Muscle layer of colon (tissue), 2 donors: ENCODE results near the gene ABCA13.

ENCODE experiments used
- H3K27ac ChIP-seq: one replicate; pipeline ENCODE4 v1.7.0; 2013; ENCODE audit warnings: low read depth, mild to moderate bottlenecking, low read length, moderate library complexity
- H3K27me3 ChIP-seq, 2 donors: one replicate each; pipeline ENCODE4 v1.7.0; 2013; ENCODE audit warnings: low read length in 2 of 2, mild to moderate bottlenecking in 2 of 2; ENCODE audit not compliant: insufficient read depth in 2 of 2, control insufficient read depth in 1 of 2
- H3K36me3 ChIP-seq: one replicate; pipeline ENCODE4 v1.7.0; 2013; ENCODE audit warnings: mild to moderate bottlenecking, low read length; ENCODE audit not compliant: insufficient read depth
- H3K4me1 ChIP-seq: one replicate; pipeline ENCODE4 v1.7.0; 2013; ENCODE audit warnings: mild to moderate bottlenecking, low read length; ENCODE audit not compliant: insufficient read depth
- H3K4me3 ChIP-seq, 2 donors: one replicate each; pipeline ENCODE4 v1.7.0; 2013; ENCODE audit warnings: low read length in 2 of 2, low read depth in 1 of 2, mild to moderate bottlenecking in 1 of 2, moderate library complexity in 1 of 2
- H3K9ac ChIP-seq: one replicate; pipeline ENCODE4 v1.7.0; 2013; ENCODE audit warnings: low read length
- H3K9me3 ChIP-seq: one replicate; pipeline ENCODE4 v1.7.0; 2013; ENCODE audit warnings: mild to moderate bottlenecking, low read length
- donor health status: abdominal sarcoma.
- donor health status: Adenocarcinoma of cecum.

Gene ABCA13

DNA sequence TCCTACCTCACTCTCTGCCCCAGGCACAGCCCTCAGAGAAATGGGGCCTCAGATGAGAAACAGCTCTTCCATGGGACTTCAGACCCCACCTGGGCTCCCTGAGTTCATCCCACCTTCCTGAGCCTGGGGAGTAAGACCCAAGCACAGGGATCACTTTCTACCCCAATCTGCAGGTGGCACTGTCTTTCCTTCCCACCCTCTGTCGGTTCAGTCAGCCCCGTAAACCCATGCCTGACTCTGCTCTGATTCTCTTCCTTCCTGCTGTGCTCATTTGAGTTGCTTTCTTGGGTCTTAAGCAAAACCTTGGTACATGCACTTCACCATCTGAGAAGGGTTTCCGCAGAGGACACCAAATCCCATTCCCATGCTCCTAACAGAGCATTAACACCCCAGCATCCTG is 446.7 kb downstream of the ABCA13 start:
- no peaks in the 10 kb centered on the region for H3K36me3 ChIP-seq
- H3K4me3 ChIP-seq = no peak overlapping the region
- H3K4me1 ChIP-seq = no peaks in the 10 kb centered on the region
- H3K9ac ChIP-seq = no peak overlapping the region
- H3K27ac ChIP-seq = no peak overlapping the region
- no peaks in the 10 kb centered on the region for H3K9me3 ChIP-seq
- no peaks in the 10 kb centered on the region for H3K27me3 ChIP-seq

DNA sequence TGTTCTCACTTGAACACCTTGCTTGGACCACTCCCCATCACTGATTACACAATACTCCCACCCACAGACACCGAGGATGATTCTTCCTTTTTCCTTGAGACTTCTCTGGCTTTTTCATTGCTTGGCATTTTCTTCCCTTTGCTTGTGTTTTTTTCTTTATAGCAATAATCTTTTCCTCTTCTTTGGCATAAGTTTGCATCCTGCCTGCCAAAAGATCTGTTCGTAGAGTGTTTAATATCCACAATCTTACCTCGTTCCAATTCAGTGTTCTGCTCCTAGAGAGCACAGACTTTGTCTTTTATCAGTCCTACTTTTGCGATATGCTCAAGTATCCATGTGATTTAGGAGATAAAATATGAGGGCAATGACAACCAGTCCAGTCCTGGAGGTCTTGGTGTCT is 449.8 kb downstream of the ABCA13 start:
- Histone ChIP-seq H3K27me3 (no peaks in the 10 kb centered on the region), H3K4me3 (no peak overlapping the region), H3K36me3 (no peaks in the 10 kb centered on the region), H3K9ac (no peak overlapping the region), H3K4me1 (no peaks in the 10 kb centered on the region), H3K27ac (no peak overlapping the region), H3K9me3 (no peaks in the 10 kb centered on the region)

DNA sequence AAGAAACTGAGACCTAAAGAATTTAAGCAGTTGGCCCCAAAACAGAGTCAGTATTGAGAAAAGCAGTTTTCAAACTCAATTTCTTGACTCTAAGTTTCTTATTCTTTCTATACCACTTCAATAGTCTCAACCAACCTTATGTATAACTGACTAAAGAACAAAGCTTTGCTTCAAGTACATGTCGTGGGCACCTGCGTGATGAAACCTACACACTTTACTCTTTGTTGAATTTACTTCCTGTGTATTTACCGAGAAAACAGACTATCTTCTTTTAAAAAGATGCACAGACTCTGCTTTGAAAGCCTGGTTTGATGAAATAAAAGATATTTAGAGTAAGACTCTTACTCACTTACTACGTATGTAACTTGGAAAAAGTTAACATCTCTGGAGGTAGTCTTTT is 455.9 kb downstream of the ABCA13 start:
- Histone ChIP-seq H3K27ac (no peak overlapping the region), H3K4me3 (no peak overlapping the region), H3K9ac (no peak overlapping the region), H3K9me3 (no peaks in the 10 kb centered on the region), H3K27me3 (no peaks in the 10 kb centered on the region), H3K4me1 (no peaks in the 10 kb centered on the region), H3K36me3 (no peaks in the 10 kb centered on the region)

DNA sequence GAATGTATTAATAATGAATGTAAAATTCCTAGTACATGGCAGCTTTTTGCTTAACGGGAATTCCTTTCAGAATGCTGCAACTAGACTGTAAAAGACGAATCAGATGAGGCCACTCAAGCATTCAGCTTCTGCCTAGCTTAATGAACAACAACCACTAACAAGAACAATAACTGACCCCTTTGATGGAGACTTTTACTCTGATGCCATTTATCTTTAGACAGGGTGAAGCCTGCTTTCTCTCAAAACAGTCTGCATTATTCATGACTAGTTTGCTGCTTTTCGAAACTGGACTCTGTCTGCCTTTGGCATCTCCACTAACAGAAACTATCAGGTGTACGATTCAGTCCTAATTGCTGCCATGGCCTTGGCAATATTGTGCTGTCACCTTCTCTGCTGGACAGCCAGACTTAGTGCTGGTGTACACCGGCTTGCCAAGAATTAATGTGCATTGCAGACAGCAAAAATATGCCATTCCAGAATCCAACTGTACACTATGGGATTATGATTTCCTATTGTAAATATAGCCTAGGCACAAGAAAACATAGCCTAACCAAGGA is 457.6 kb downstream of the ABCA13 start:
- no peaks in the 10 kb centered on the region for H3K4me1 ChIP-seq
- H3K27ac ChIP-seq = no peak overlapping the region
- no peaks in the 10 kb centered on the region for H3K9me3 ChIP-seq
- H3K4me3 ChIP-seq = no peak overlapping the region
- H3K9ac ChIP-seq = no peak overlapping the region
- H3K36me3 ChIP-seq = no peaks in the 10 kb centered on the region
- no peaks in the 10 kb centered on the region for H3K27me3 ChIP-seq

DNA sequence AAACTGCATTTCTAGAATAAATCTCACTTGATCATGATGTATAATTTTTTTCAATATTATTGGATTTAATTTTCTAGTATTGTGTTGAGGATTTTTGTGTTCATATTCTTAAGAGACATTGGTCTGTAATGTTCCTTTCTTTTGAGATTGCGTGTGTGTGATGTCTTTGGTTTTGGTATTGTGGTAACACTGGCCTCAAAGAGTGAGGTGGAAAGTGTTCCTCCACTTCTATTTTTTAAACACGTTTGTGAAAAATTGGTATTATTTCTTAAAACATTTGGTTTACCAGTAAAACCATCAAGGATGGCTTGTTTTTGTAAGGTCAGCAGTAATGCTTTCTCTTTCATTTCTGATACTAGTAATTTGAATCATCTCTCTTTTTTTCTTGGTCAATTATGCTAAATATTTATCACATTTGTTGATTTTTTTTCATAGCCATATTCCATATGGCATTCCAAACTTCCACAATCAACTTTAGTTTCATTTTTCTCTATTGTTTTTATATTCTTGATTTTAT is 462.9 kb downstream of the ABCA13 start:
- no peak overlapping the region for H3K9ac ChIP-seq
- no peaks in the 10 kb centered on the region for H3K27me3 ChIP-seq
- H3K9me3 ChIP-seq = no peaks in the 10 kb centered on the region
- no peaks in the 10 kb centered on the region for H3K36me3 ChIP-seq
- no peak overlapping the region for H3K4me3 ChIP-seq
- no peaks in the 10 kb centered on the region for H3K4me1 ChIP-seq
- no peak overlapping the region for H3K27ac ChIP-seq

DNA sequence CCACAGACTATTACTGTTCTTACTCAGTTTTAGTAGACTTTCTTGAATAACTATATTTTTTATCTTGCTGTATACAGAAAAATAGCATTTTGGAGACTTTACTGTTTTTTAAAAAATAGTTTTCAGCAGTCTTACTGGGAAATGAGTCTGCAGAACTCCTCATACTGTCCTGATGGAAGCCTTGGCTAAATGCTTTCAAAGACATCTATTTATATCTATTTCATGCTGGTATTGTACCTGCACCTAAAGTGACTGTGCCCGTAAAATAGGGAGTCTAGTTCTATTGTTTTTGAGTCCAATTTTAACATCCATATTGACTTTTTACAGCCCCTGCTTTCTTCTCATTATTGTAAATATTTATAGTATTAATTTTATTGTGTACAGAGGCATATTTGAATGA is 464.5 kb downstream of the ABCA13 start:
- Histone ChIP-seq H3K36me3 (no peaks in the 10 kb centered on the region), H3K27me3 (no peaks in the 10 kb centered on the region), H3K27ac (no peak overlapping the region), H3K4me3 (no peak overlapping the region), H3K4me1 (no peaks in the 10 kb centered on the region), H3K9ac (no peak overlapping the region), H3K9me3 (no peaks in the 10 kb centered on the region)

DNA sequence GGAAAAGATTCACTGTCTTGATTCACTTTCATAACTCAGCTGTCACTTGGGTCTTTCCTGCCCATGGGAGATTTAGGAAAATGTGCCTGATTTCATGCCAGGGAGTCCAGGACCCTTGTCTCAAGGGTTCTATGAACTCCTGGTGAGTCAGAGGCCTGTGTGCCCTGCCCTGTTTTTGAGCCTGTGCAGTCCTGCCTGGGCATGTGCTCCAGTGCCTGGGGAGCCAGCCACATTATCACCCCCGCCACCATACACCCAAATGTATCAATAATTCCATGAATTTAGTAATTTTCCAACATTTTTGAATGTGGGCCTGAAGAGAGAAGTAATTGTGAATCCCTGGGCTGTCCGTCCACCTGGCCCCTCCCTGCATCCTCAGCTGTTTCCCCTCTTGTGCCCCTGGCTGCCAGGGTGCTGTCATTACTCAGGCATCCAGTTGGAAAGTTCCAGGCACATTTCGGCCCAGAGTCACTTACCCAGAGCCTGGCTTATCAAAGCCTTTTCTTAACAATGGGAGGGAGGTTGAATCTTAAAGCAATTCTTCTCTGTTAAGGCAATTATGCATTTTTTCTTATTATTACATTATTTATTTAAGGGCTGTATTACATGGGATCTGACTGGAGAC is 465.2 kb downstream of the ABCA13 start:
- Histone ChIP-seq H3K27ac (no peak overlapping the region), H3K4me3 (no peak overlapping the region)

DNA sequence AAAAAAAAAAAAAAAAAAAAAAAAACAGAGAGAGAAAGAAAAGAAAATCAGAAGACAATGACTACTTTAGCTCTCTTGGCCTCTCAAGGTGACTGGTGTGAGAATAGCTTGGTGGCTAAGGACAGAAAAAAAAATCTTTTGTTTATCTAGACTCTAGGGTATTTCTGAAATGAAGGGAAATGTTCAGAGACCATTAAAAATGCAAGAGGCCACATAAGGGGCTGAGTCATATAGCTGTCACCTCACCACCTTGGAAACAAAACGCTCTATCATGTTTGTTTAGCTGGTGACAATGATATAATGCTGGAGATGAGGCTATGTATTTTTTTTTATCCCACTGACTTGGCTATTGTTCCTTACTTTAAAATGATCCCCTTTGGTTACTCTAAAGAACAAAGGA is 466.1 kb downstream of the ABCA13 start:
- Histone ChIP-seq H3K9me3 (no peaks in the 10 kb centered on the region), H3K27me3 (no peaks in the 10 kb centered on the region), H3K36me3 (no peaks in the 10 kb centered on the region), H3K27ac (no peak overlapping the region), H3K9ac (no peak overlapping the region), H3K4me3 (no peak overlapping the region), H3K4me1 (no peaks in the 10 kb centered on the region)

More for the DNA sequence above, 465.2 kb downstream of the ABCA13 start:
- Histone ChIP-seq H3K9ac (no peak overlapping the region), H3K36me3 (no peaks in the 10 kb centered on the region), H3K4me1 (no peaks in the 10 kb centered on the region), H3K9me3 (no peaks in the 10 kb centered on the region), H3K27me3 (no peaks in the 10 kb centered on the region)

DNA sequence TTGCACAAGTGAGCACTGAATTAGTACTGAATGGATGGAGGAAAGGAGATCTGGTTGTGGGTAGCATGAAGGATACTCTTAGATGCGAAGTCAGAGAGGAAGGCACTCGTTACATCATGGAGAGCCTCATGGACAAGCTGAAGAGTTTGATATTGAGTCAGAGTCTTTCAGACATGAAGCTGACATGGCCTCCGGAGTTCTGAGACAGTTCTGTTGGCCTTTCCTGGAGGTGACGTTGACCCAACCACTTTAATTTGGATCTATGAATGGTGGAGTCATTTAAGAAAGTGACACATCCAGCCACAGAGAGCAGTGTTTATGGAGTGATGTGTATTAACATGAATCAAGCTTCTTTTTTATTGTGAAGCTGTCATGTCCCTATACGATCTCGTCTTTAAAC is 466.8 kb downstream of the ABCA13 start:
- H3K4me3 ChIP-seq = no peak overlapping the region
- H3K9ac ChIP-seq = no peak overlapping the region
- H3K9me3 ChIP-seq = no peaks in the 10 kb centered on the region
- H3K27me3 ChIP-seq = no peaks in the 10 kb centered on the region
- no peaks in the 10 kb centered on the region for H3K4me1 ChIP-seq
- no peak overlapping the region for H3K27ac ChIP-seq
- H3K36me3 ChIP-seq = no peaks in the 10 kb centered on the region

DNA sequence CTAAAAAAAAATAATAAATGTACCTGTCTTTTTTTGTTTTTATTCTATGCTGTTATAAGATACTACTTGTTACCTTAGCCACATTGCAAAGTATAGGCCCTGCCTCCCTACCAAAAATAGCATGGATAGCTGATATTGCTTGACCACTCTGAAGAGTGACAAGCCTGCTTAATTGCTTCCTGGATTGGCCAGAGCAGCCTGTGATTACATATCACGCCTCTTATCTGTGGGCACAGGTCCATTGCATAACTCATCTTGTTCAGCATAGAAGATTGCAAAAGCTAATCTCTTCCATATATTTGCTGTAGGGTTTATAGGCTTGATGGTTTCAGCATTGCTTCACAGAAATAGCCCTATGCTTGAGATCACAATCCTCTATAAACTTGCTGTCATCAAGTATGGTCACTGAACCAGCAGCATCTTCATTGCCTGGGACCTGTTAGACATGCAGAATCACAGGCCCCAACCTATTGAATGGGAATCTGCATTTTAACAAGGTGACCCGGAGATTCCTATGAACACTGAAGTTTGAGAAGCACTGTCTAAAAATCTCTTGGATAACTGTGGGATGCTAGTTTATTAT is 472.3 kb downstream of the ABCA13 start:
- Histone ChIP-seq H3K27ac (no peak overlapping the region), H3K27me3 (no peaks in the 10 kb centered on the region), H3K9me3 (no peaks in the 10 kb centered on the region), H3K9ac (no peak overlapping the region), H3K4me3 (no peak overlapping the region), H3K36me3 (no peaks in the 10 kb centered on the region), H3K4me1 (no peaks in the 10 kb centered on the region)

DNA sequence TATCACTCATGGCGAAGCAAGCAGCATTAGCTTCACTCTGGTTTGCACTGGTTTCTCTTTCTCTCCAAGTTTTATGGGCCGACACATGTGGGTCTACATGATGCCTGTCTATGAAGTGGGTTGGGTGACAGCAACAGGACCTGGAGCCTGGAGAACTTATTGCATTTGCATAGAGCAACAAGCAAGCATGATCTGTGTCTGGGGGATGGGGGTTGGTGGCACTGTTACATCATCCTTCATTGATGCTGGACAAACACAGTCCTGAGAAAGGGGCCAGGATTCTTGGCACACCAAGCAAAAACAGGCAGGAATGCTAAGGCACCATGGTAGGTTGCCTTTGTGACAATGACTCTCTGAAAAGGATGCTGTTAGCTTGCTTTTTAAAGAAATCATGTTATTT is 486.9 kb downstream of the ABCA13 start:
- H3K9ac ChIP-seq = no peak overlapping the region
- no peaks in the 10 kb centered on the region for H3K36me3 ChIP-seq
- no peak overlapping the region for H3K4me3 ChIP-seq
- H3K4me1 ChIP-seq = no peaks in the 10 kb centered on the region
- no peak overlapping the region for H3K27ac ChIP-seq
- no peaks in the 10 kb centered on the region for H3K27me3 ChIP-seq
- H3K9me3 ChIP-seq = no peaks in the 10 kb centered on the region
